ENCODE measurements around the gene TAC3.

The TAC3 gene

GRCh38 chr12:56998981-56999380, 17.3 kb downstream of the TAC3 start (continued):
- TF ChIP-seq POU6F1 (CRISPR knock-in tag; IDR thresholded peaks at IDR 0.05; ENCODE audit: borderline replicate concordance, low read depth) (no peak), ZNF565 (CRISPR knock-in tag; conservative IDR thresholded peaks at IDR 0.05; ENCODE audit: low read depth) (no peak), CREB5 (CRISPR knock-in tag; IDR thresholded peaks at IDR 0.05; ENCODE audit: low read depth) (no peak), ZNF8 (CRISPR knock-in tag; IDR thresholded peaks at IDR 0.05) (no peak), RARB (CRISPR knock-in tag; IDR thresholded peaks at IDR 0.05) (no peak)

GRCh38 chr12:56998316-56998715, 18.0 kb downstream of the TAC3 start:
- ATAC-seq: no peak
- TF ChIP-seq ESRRG (CRISPR knock-in tag; IDR thresholded peaks at IDR 0.05) (no peak), ISL1 (CRISPR knock-in tag; IDR thresholded peaks at IDR 0.05) (no peak)

GRCh38 chr12:56996793-56997545, 19.4 kb downstream of the TAC3 start:
- no peak for ATAC-seq
- TF ChIP-seq POU6F1 (CRISPR knock-in tag; IDR thresholded peaks at IDR 0.05; ENCODE audit: borderline replicate concordance, low read depth) (no peak), ISL1 (CRISPR knock-in tag; IDR thresholded peaks at IDR 0.05) (no peak), ZFP30 (CRISPR knock-in tag; IDR thresholded peaks at IDR 0.05) (no peak), ZNF8 (CRISPR knock-in tag; IDR thresholded peaks at IDR 0.05) (no peak), TSHZ2 (CRISPR knock-in tag; IDR thresholded peaks at IDR 0.05) (no peak), ZFP3 (CRISPR knock-in tag; IDR thresholded peaks at IDR 0.05) (no peak), SNAI2 (CRISPR knock-in tag; IDR thresholded peaks at IDR 0.05) (no peak), ZC3H10 (CRISPR knock-in tag; IDR thresholded peaks at IDR 0.05) (no peak), PPARA (CRISPR knock-in tag; IDR thresholded peaks at IDR 0.05; ENCODE audit: borderline replicate concordance) (no peak), CSRNP3 (CRISPR knock-in tag; IDR thresholded peaks at IDR 0.05) (no peak), ZNF565 (CRISPR knock-in tag; conservative IDR thresholded peaks at IDR 0.05; ENCODE audit: low read depth) (no peak), GLIS3 (CRISPR knock-in tag; IDR thresholded peaks at IDR 0.05) (no peak), TOX (CRISPR knock-in tag; IDR thresholded peaks at IDR 0.05; ENCODE audit: borderline replicate concordance) (no peak), RARB (CRISPR knock-in tag; IDR thresholded peaks at IDR 0.05) (no peak), OSR1 (CRISPR knock-in tag; IDR thresholded peaks at IDR 0.05) (no peak), ZNF70 (CRISPR knock-in tag; IDR thresholded peaks at IDR 0.05) (no peak)

GRCh38 chr12:56995930-56996496, 20.3 kb downstream of the TAC3 start:
- TF ChIP-seq ZNF565 (CRISPR knock-in tag; conservative IDR thresholded peaks at IDR 0.05; ENCODE audit: low read depth) (no peak), PPARA (CRISPR knock-in tag; IDR thresholded peaks at IDR 0.05; ENCODE audit: borderline replicate concordance) (no peak), GLIS3 (CRISPR knock-in tag; IDR thresholded peaks at IDR 0.05) (no peak), ZFP3 (CRISPR knock-in tag; IDR thresholded peaks at IDR 0.05) (no peak), TCF4 (CRISPR knock-in tag; IDR thresholded peaks at IDR 0.05; ENCODE audit: borderline replicate concordance) (no peak), ISL1 (CRISPR knock-in tag; IDR thresholded peaks at IDR 0.05) (no peak), BACH2 (CRISPR knock-in tag; IDR thresholded peaks at IDR 0.05; ENCODE audit: borderline replicate concordance) (no peak), ZC3H10 (CRISPR knock-in tag; IDR thresholded peaks at IDR 0.05) (no peak)
- no peak for ATAC-seq

Measured in SK-N-SH treated with all-trans-retinoic acid at 6 μM for 48 hours (cell line).